GM19328 (cell line): ENCODE measurements around the gene HOXA9.

Experiments used
- ATAC-seq: cut with Tn5 transposase; IDR thresholded peaks from one replicate; pipeline ENCODE4 v1.9.1; 2021; ENCODE audit warnings: mild to moderate bottlenecking, moderate library complexity; ENCODE audit not compliant: unreplicated experiment

HOXA9 gene

GRCh38 chr7:27165089-27165995 is at the start of gene HOXA9:
TSS of gene HOXA9 (minus strand) at chr7:27165537. CDS start at chr7:27165457, 80 bp downstream.
- ATAC-seq = no peak

- ATAC-seq = no peak
Observed at GRCh38 chr7:27214239-27214950, 49.1 kb upstream of the HOXA9 start.

GRCh38 chr7:27213433-27214238 is 48.3 kb upstream of the HOXA9 start:
- ATAC-seq = no peak

GRCh38 chr7:27212497-27213432 is 47.4 kb upstream of the HOXA9 start:
- ATAC-seq = no peak

- no peak for ATAC-seq
Observed at GRCh38 chr7:27211764-27212204, 46.4 kb upstream of the HOXA9 start.

GRCh38 chr7:27211084-27211446 is 45.7 kb upstream of the HOXA9 start:
- ATAC-seq = no peak

GRCh38 chr7:27210441-27211083 is 45.2 kb upstream of the HOXA9 start:
- ATAC-seq = no peak

GRCh38 chr7:27209933-27210440 is 44.6 kb upstream of the HOXA9 start:
- ATAC-seq = no peak

- ATAC-seq = no peak
Observed at GRCh38 chr7:27208998-27209397, 43.7 kb upstream of the HOXA9 start.

GRCh38 chr7:27207348-27207985 is 42.1 kb upstream of the HOXA9 start:
- no peak for ATAC-seq

- no peak for ATAC-seq
Observed at GRCh38 chr7:27205325-27206280, 40.3 kb upstream of the HOXA9 start.

- no peak for ATAC-seq
Observed at GRCh38 chr7:27204851-27205322, 39.5 kb upstream of the HOXA9 start.

- ATAC-seq = no peak
Observed at GRCh38 chr7:27203964-27204594, 38.7 kb upstream of the HOXA9 start.

- no peak for ATAC-seq
Observed at GRCh38 chr7:27203365-27203953, 38.1 kb upstream of the HOXA9 start.

GRCh38 chr7:27202862-27203134 is 37.5 kb upstream of the HOXA9 start:
- ATAC-seq = no peak

- no peak for ATAC-seq
Observed at GRCh38 chr7:27202018-27202861, 36.9 kb upstream of the HOXA9 start.
